Measurements from ENCODE around the gene PRDM9. TPM values are rescaled to one million over a fixed set of nuclear protein-coding genes. Genes with fewer than 3 reads are reported as not detected.

Gene PRDM9
- total RNA-seq = not detected
- not detected for polyA plus RNA-seq

- peaks cover 7 to 34% (median 18%) of the 10 kb centered on the region in 5 donors for H3K9me3 Mint-ChIP-seq
- peak within 1 kb of the TSS in 1 of 7 donors; percentile 43 for H3K4me3 Mint-ChIP-seq
- ChIA-PET POLR2A (no interaction called here), CTCF (no interaction called here)
- Histone ChIP-seq H3K27ac (ENCODE audit: low read depth, low read length) (no peak within 1 kb of the TSS), H3K4me1 (ENCODE audit: insufficient read depth, low read length) (no peaks in the 10 kb centered on the region), H3K27me3 (ENCODE audit: insufficient read depth, low read length, poor library complexity, severe bottlenecking) (no peaks in the 10 kb centered on the region), H3K4me3 (ENCODE audit: low read length) (no peak within 1 kb of the TSS), H3K9me3 (ENCODE audit: low read length) (no peaks in the 10 kb centered on the region), H3K36me3 (ENCODE audit: insufficient read depth, low read length) (no peaks in the 10 kb centered on the region)
- peaks cover 0 to 2% (median 0%) of the 10 kb centered on the region in 3 donors for H3K36me3 Mint-ChIP-seq
- peak in 1 of 5 donors; percentile 8 for DNase-seq
- no peaks in the 10 kb centered on the region for H3K27me3 Mint-ChIP-seq
- no peaks in the 10 kb centered on the region for H3K4me1 Mint-ChIP-seq
- no peak within 1 kb of the TSS for H3K27ac Mint-ChIP-seq
Measured at GRCh38 chr5:23507278-23507685, at the start of gene PRDM9. PRDM9 (plus strand) TSS chr5:23507609; CDS start chr5:23509034, 1,425 bp downstream.

GRCh38 chr5:23457780-23458179, 49.6 kb upstream of the PRDM9 start:
- no peak overlapping the region for H3K4me3 Mint-ChIP-seq
- ChIA-PET POLR2A (no interaction called here), CTCF (no interaction called here)
- no peak overlapping the region for H3K27ac Mint-ChIP-seq
- H3K4me1 Mint-ChIP-seq = no peaks in the 10 kb centered on the region
- H3K9me3 ChIP-seq (ENCODE audit: low read length) = peaks cover 4% of the 10 kb centered on the region
- no peaks in the 10 kb centered on the region for H3K4me1 ChIP-seq (ENCODE audit: insufficient read depth, low read length)
- H3K4me3 ChIP-seq (ENCODE audit: low read length) = no peak overlapping the region
- H3K27ac ChIP-seq (ENCODE audit: low read depth, low read length) = no peak overlapping the region
- H3K27me3 Mint-ChIP-seq = no peaks in the 10 kb centered on the region
- peaks cover 5 to 52% (median 20%) of the 10 kb centered on the region in 5 donors for H3K9me3 Mint-ChIP-seq
- no peaks in the 10 kb centered on the region for H3K27me3 ChIP-seq (ENCODE audit: insufficient read depth, low read length, poor library complexity, severe bottlenecking)
- DNase-seq = no peak
- no peaks in the 10 kb centered on the region for H3K36me3 ChIP-seq (ENCODE audit: insufficient read depth, low read length)
- no peaks in the 10 kb centered on the region for H3K36me3 Mint-ChIP-seq

- peaks cover 8 to 52% (median 23%) of the 10 kb centered on the region in 5 donors for H3K9me3 Mint-ChIP-seq
- H3K36me3 Mint-ChIP-seq = no peaks in the 10 kb centered on the region
- Histone ChIP-seq H3K36me3 (ENCODE audit: insufficient read depth, low read length) (no peaks in the 10 kb centered on the region), H3K4me1 (ENCODE audit: insufficient read depth, low read length) (no peaks in the 10 kb centered on the region), H3K27me3 (ENCODE audit: insufficient read depth, low read length, poor library complexity, severe bottlenecking) (no peaks in the 10 kb centered on the region), H3K27ac (ENCODE audit: low read depth, low read length) (no peak overlapping the region), H3K9me3 (ENCODE audit: low read length) (peaks cover 4% of the 10 kb centered on the region), H3K4me3 (ENCODE audit: low read length) (no peak overlapping the region)
- ChIA-PET CTCF (no interaction called here), POLR2A (no interaction called here)
- H3K27ac Mint-ChIP-seq = no peak overlapping the region
- no peaks in the 10 kb centered on the region for H3K27me3 Mint-ChIP-seq
- H3K4me1 Mint-ChIP-seq = no peaks in the 10 kb centered on the region
- no peak overlapping the region for H3K4me3 Mint-ChIP-seq
- DNase-seq = no peak
Measured at GRCh38 chr5:23459214-23459613, 48.2 kb upstream of the PRDM9 start.

- no peak for DNase-seq
- H3K9me3 ChIP-seq (ENCODE audit: low read length) = peaks cover 7% of the 10 kb centered on the region
- no peak overlapping the region for H3K27ac ChIP-seq (ENCODE audit: low read depth, low read length)
- H3K4me1 ChIP-seq (ENCODE audit: insufficient read depth, low read length) = no peaks in the 10 kb centered on the region
- no peaks in the 10 kb centered on the region for H3K36me3 Mint-ChIP-seq
- no peak overlapping the region for H3K27ac Mint-ChIP-seq
- H3K27me3 Mint-ChIP-seq = no peaks in the 10 kb centered on the region
- POLR2A ChIA-PET = no interaction called here
- no peak overlapping the region for H3K4me3 ChIP-seq (ENCODE audit: low read length)
- H3K36me3 ChIP-seq (ENCODE audit: insufficient read depth, low read length) = no peaks in the 10 kb centered on the region
- H3K9me3 Mint-ChIP-seq = peaks cover 6 to 38% (median 20%) of the 10 kb centered on the region in 5 donors
- H3K4me3 Mint-ChIP-seq = no peak overlapping the region
- no peaks in the 10 kb centered on the region for H3K4me1 Mint-ChIP-seq
- CTCF ChIA-PET = no interaction called here
- H3K27me3 ChIP-seq (ENCODE audit: insufficient read depth, low read length, poor library complexity, severe bottlenecking) = no peaks in the 10 kb centered on the region
Measured at GRCh38 chr5:23461576-23461975, 45.8 kb upstream of the PRDM9 start.

GRCh38 chr5:23466401-23466912, 41.0 kb upstream of the PRDM9 start:
- Histone ChIP-seq H3K27me3 (ENCODE audit: insufficient read depth, low read length, poor library complexity, severe bottlenecking) (no peaks in the 10 kb centered on the region), H3K27ac (ENCODE audit: low read depth, low read length) (no peak overlapping the region), H3K4me1 (ENCODE audit: insufficient read depth, low read length) (no peaks in the 10 kb centered on the region), H3K36me3 (ENCODE audit: insufficient read depth, low read length) (no peaks in the 10 kb centered on the region), H3K4me3 (ENCODE audit: low read length) (no peak overlapping the region), H3K9me3 (ENCODE audit: low read length) (peaks cover 7% of the 10 kb centered on the region)
- ChIA-PET POLR2A (no interaction called here), CTCF (no interaction called here)
- H3K36me3 Mint-ChIP-seq = no peaks in the 10 kb centered on the region
- no peaks in the 10 kb centered on the region for H3K27me3 Mint-ChIP-seq
- H3K4me3 Mint-ChIP-seq = no peak overlapping the region
- no peak overlapping the region for H3K27ac Mint-ChIP-seq
- H3K4me1 Mint-ChIP-seq = no peaks in the 10 kb centered on the region
- peaks cover 3 to 33% (median 20%) of the 10 kb centered on the region in 5 donors for H3K9me3 Mint-ChIP-seq
- no peak for DNase-seq

GRCh38 chr5:23468658-23469057, 38.8 kb upstream of the PRDM9 start:
- Mint-ChIP-seq H3K27me3 (no peaks in the 10 kb centered on the region), H3K36me3 (no peaks in the 10 kb centered on the region), H3K4me1 (no peaks in the 10 kb centered on the region), H3K27ac (no peak overlapping the region), H3K9me3 (peaks cover 2 to 27% (median 16%) of the 10 kb centered on the region in 5 donors), H3K4me3 (no peak overlapping the region)
- DNase-seq = no peak
- no peaks in the 10 kb centered on the region for H3K36me3 ChIP-seq (ENCODE audit: insufficient read depth, low read length)
- H3K4me3 ChIP-seq (ENCODE audit: low read length) = no peak overlapping the region
- no peak overlapping the region for H3K27ac ChIP-seq (ENCODE audit: low read depth, low read length)
- ChIA-PET CTCF (no interaction called here), POLR2A (no interaction called here)
- peaks cover 3% of the 10 kb centered on the region for H3K9me3 ChIP-seq (ENCODE audit: low read length)
- no peaks in the 10 kb centered on the region for H3K27me3 ChIP-seq (ENCODE audit: insufficient read depth, low read length, poor library complexity, severe bottlenecking)
- H3K4me1 ChIP-seq (ENCODE audit: insufficient read depth, low read length) = no peaks in the 10 kb centered on the region

- Histone ChIP-seq H3K27ac (ENCODE audit: low read depth, low read length) (no peak overlapping the region), H3K4me1 (ENCODE audit: insufficient read depth, low read length) (no peaks in the 10 kb centered on the region), H3K27me3 (ENCODE audit: insufficient read depth, low read length, poor library complexity, severe bottlenecking) (no peaks in the 10 kb centered on the region), H3K4me3 (ENCODE audit: low read length) (no peak overlapping the region), H3K9me3 (ENCODE audit: low read length) (no peaks in the 10 kb centered on the region), H3K36me3 (ENCODE audit: insufficient read depth, low read length) (no peaks in the 10 kb centered on the region)
- no peak for DNase-seq
- H3K27ac Mint-ChIP-seq = no peak overlapping the region
- H3K36me3 Mint-ChIP-seq = no peaks in the 10 kb centered on the region
- no peak overlapping the region for H3K4me3 Mint-ChIP-seq
- H3K27me3 Mint-ChIP-seq = no peaks in the 10 kb centered on the region
- ChIA-PET CTCF (no interaction called here), POLR2A (no interaction called here)
- peaks cover 2 to 17% (median 15%) of the 10 kb centered on the region in 5 donors for H3K9me3 Mint-ChIP-seq
- no peaks in the 10 kb centered on the region for H3K4me1 Mint-ChIP-seq
Measured at GRCh38 chr5:23473915-23474314, 33.5 kb upstream of the PRDM9 start.

- ChIA-PET CTCF (no interaction called here), POLR2A (no interaction called here)
- Mint-ChIP-seq H3K27me3 (no peaks in the 10 kb centered on the region), H3K9me3 (peaks cover 2 to 17% (median 16%) of the 10 kb centered on the region in 5 donors), H3K27ac (no peak overlapping the region), H3K4me3 (no peak overlapping the region), H3K4me1 (no peaks in the 10 kb centered on the region), H3K36me3 (no peaks in the 10 kb centered on the region)
- Histone ChIP-seq H3K27me3 (ENCODE audit: insufficient read depth, low read length, poor library complexity, severe bottlenecking) (no peaks in the 10 kb centered on the region), H3K4me1 (ENCODE audit: insufficient read depth, low read length) (no peaks in the 10 kb centered on the region), H3K4me3 (ENCODE audit: low read length) (no peak overlapping the region), H3K36me3 (ENCODE audit: insufficient read depth, low read length) (no peaks in the 10 kb centered on the region), H3K9me3 (ENCODE audit: low read length) (no peaks in the 10 kb centered on the region), H3K27ac (ENCODE audit: low read depth, low read length) (no peak overlapping the region)
- no peak for DNase-seq
Measured at GRCh38 chr5:23474315-23474714, 33.1 kb upstream of the PRDM9 start.

GRCh38 chr5:23476580-23476979, 30.8 kb upstream of the PRDM9 start:
- H3K4me1 Mint-ChIP-seq = no peaks in the 10 kb centered on the region
- no peak overlapping the region for H3K27ac Mint-ChIP-seq
- DNase-seq = no peak
- Histone ChIP-seq H3K4me1 (ENCODE audit: insufficient read depth, low read length) (no peaks in the 10 kb centered on the region), H3K9me3 (ENCODE audit: low read length) (no peaks in the 10 kb centered on the region), H3K27ac (ENCODE audit: low read depth, low read length) (no peak overlapping the region), H3K27me3 (ENCODE audit: insufficient read depth, low read length, poor library complexity, severe bottlenecking) (no peaks in the 10 kb centered on the region), H3K36me3 (ENCODE audit: insufficient read depth, low read length) (no peaks in the 10 kb centered on the region), H3K4me3 (ENCODE audit: low read length) (no peak overlapping the region)
- no peaks in the 10 kb centered on the region for H3K36me3 Mint-ChIP-seq
- ChIA-PET CTCF (no interaction called here), POLR2A (no interaction called here)
- no peaks in the 10 kb centered on the region for H3K27me3 Mint-ChIP-seq
- H3K9me3 Mint-ChIP-seq = peaks cover 2 to 19% (median 12%) of the 10 kb centered on the region in 5 donors
- H3K4me3 Mint-ChIP-seq = no peak overlapping the region

All from CD8-positive, alpha-beta memory T cell (primary cell).